NCI-H2227 treated with DMSO at 0.1 percent for 48 hours (cell line): Measurements from ENCODE around the gene ADAMTS2.

Experiments
- DNase-seq: peaks from one replicate; lab custom pipeline; 2025; lab: John Stamatoyannopoulos, UW

Gene ADAMTS2

GRCh38 chr5:179345433-179346321 is at the start of gene ADAMTS2:
Gene ADAMTS2, minus strand, starts transcription at chr5:179345461. Its CDS starts 133 bp downstream, at chr5:179345328.
- DNase-seq = no peak

GRCh38 chr5:179393078-179393477 is 47.8 kb upstream of the ADAMTS2 start:
- DNase-seq = no peak

GRCh38 chr5:179387151-179388110 is 42.2 kb upstream of the ADAMTS2 start:
- no peak for DNase-seq

GRCh38 chr5:179385914-179386313 is 40.7 kb upstream of the ADAMTS2 start:
- DNase-seq = no peak

GRCh38 chr5:179382486-179382885 is 37.2 kb upstream of the ADAMTS2 start:
- no peak for DNase-seq

GRCh38 chr5:179381691-179382090 is 36.4 kb upstream of the ADAMTS2 start:
- DNase-seq = no peak

GRCh38 chr5:179380211-179381035 is 35.2 kb upstream of the ADAMTS2 start:
- DNase-seq = no peak

GRCh38 chr5:179379321-179379890 is 34.1 kb upstream of the ADAMTS2 start:
- no peak for DNase-seq

- DNase-seq = no peak
Observed at GRCh38 chr5:179378441-179379271, 33.4 kb upstream of the ADAMTS2 start.

GRCh38 chr5:179378116-179378440 is 32.8 kb upstream of the ADAMTS2 start:
- DNase-seq = no peak

GRCh38 chr5:179377421-179378115 is 32.3 kb upstream of the ADAMTS2 start:
- DNase-seq = no peak

- DNase-seq = no peak
Observed at GRCh38 chr5:179376701-179377420, 31.6 kb upstream of the ADAMTS2 start.

GRCh38 chr5:179375831-179376365 is 30.6 kb upstream of the ADAMTS2 start:
- DNase-seq = no peak

- no peak for DNase-seq
Observed at GRCh38 chr5:179375236-179375685, 30.0 kb upstream of the ADAMTS2 start.

GRCh38 chr5:179374506-179375235 is 29.4 kb upstream of the ADAMTS2 start:
- no peak for DNase-seq

GRCh38 chr5:179373961-179374505 is 28.8 kb upstream of the ADAMTS2 start:
- DNase-seq = no peak

GRCh38 chr5:179373101-179373934 is 28.1 kb upstream of the ADAMTS2 start:
- no peak for DNase-seq
